Measurements from ENCODE around the gene SLC35E3.

DNA sequence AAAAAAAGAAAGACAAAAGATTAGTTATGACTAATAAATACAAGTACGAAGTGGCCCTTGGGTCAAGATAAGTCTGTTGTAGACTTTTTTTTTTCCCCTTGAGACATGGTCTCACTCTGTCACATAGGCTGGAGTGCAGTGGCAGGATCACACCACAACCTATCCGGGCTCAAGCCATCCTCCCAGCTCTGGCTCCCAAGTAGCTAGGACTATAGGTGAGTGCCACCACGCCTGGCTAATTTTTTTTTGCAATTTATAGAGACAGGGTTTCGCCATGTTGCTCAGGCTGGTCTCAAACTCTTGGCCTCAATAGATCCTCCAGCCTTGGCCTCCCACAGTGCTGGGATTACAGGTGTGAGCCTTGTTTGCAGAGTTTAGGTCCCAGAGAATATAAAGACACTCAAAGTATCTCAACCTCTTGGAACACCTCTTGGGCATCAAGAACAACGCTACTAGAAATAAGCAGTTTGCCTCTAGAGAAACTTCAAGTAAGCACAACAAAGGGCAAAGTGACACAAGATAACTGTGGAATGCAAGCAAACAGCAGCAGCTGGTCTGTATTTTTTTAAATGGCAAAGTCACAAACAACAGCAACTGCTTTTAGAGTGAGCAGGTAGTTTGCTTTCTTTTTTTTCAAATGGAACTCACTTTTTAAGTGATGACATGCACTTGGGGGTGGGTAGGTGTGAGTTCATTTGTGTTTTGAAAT, 58.1 kb downstream of the SLC35E3 start:
- TF ChIP-seq, protein P1, sequence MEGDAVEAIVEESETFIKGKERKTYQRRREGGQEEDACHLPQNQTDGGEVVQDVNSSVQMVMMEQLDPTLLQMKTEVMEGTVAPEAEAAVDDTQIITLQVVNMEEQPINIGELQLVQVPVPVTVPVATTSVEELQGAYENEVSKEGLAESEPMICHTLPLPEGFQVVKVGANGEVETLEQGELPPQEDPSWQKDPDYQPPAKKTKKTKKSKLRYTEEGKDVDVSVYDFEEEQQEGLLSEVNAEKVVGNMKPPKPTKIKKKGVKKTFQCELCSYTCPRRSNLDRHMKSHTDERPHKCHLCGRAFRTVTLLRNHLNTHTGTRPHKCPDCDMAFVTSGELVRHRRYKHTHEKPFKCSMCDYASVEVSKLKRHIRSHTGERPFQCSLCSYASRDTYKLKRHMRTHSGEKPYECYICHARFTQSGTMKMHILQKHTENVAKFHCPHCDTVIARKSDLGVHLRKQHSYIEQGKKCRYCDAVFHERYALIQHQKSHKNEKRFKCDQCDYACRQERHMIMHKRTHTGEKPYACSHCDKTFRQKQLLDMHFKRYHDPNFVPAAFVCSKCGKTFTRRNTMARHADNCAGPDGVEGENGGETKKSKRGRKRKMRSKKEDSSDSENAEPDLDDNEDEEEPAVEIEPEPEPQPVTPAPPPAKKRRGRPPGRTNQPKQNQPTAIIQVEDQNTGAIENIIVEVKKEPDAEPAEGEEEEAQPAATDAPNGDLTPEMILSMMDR (IDR thresholded peaks at IDR 0.05), result no peak
- TF ChIP-seq EP300 (IDR thresholded peaks at IDR 0.05), result no peak
- no peak for TF ChIP-seq ZNF302 (CRISPR knock-in tag; IDR thresholded peaks at IDR 0.05)
- no peak for TF ChIP-seq FOSB (CRISPR knock-in tag; IDR thresholded peaks at IDR 0.05)
- TF ChIP-seq CEBPB (IDR thresholded peaks at IDR 0.05), result no peak
- no peak for TF ChIP-seq BHLHE40 (IDR thresholded peaks at IDR 0.05; ENCODE audit: low read depth, low read length)
- TF ChIP-seq NPAS2 (CRISPR knock-in tag; IDR thresholded peaks at IDR 0.05; ENCODE audit: borderline replicate concordance), result no peak
- TF ChIP-seq CHD2 (IDR thresholded peaks at IDR 0.05; ENCODE audit: low read length, partially characterized antibody), result no peak
- TF ChIP-seq, protein P2, sequence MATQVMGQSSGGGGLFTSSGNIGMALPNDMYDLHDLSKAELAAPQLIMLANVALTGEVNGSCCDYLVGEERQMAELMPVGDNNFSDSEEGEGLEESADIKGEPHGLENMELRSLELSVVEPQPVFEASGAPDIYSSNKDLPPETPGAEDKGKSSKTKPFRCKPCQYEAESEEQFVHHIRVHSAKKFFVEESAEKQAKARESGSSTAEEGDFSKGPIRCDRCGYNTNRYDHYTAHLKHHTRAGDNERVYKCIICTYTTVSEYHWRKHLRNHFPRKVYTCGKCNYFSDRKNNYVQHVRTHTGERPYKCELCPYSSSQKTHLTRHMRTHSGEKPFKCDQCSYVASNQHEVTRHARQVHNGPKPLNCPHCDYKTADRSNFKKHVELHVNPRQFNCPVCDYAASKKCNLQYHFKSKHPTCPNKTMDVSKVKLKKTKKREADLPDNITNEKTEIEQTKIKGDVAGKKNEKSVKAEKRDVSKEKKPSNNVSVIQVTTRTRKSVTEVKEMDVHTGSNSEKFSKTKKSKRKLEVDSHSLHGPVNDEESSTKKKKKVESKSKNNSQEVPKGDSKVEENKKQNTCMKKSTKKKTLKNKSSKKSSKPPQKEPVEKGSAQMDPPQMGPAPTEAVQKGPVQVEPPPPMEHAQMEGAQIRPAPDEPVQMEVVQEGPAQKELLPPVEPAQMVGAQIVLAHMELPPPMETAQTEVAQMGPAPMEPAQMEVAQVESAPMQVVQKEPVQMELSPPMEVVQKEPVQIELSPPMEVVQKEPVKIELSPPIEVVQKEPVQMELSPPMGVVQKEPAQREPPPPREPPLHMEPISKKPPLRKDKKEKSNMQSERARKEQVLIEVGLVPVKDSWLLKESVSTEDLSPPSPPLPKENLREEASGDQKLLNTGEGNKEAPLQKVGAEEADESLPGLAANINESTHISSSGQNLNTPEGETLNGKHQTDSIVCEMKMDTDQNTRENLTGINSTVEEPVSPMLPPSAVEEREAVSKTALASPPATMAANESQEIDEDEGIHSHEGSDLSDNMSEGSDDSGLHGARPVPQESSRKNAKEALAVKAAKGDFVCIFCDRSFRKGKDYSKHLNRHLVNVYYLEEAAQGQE (IDR thresholded peaks at IDR 0.05), result no peak
- no peak for TF ChIP-seq RFX5 (IDR thresholded peaks at IDR 0.05)

Data from A549 (cell line).